DOHH2 (cell line): ENCODE results near the gene MAP1LC3B2.

Experiments
- H3F3A ChIP-seq: fragments of 200-600 bp; sonication (generic), shearing (Covaris generic); 2 replicates; pipeline ENCODE4 v1.6.0; 2016; ENCODE audit warnings: antibody characterized with exemption, mild to moderate bottlenecking; ENCODE audit not compliant: control insufficient read depth, insufficient read depth
- H3K27ac ChIP-seq: fragments of 200-600 bp; sonication (generic); 2 replicates; pipeline ENCODE4 v1.5.1; 2014; ENCODE audit warnings: low read depth, mild to moderate bottlenecking, low read length, moderate library complexity
- H3K27me3 ChIP-seq: fragments of 200-600 bp; sonication (generic); 2 replicates; pipeline ENCODE4 v1.6.1; 2014; ENCODE audit warnings: mild to moderate bottlenecking, low read length, mixed read lengths; ENCODE audit not compliant: control insufficient read depth
- H3K36me3 ChIP-seq: fragments of 200-600 bp; sonication (generic); 2 replicates; pipeline ENCODE4 v1.6.1; 2014; ENCODE audit warnings: mild to moderate bottlenecking, low read length, moderate library complexity, mixed read lengths; ENCODE audit not compliant: control insufficient read depth
- H3K4me1 ChIP-seq: fragments of 200-600 bp; sonication (generic); 2 replicates; pipeline ENCODE4 v1.6.1; 2014; ENCODE audit warnings: mild to moderate bottlenecking, low read length, mixed read lengths; ENCODE audit not compliant: control insufficient read depth
- H3K4me2 ChIP-seq: fragments of 200-600 bp; sonication (generic); 2 replicates; pipeline ENCODE4 v1.6.0; 2014; ENCODE audit warnings: mild to moderate bottlenecking, low read length, moderate library complexity
- H3K4me3 ChIP-seq: fragments of 200-600 bp; sonication (generic); 2 replicates; pipeline ENCODE4 v1.5.1; 2014; ENCODE audit warnings: mild to moderate bottlenecking, low read length, mixed read lengths
- H3K79me2 ChIP-seq: fragments of 200-600 bp; sonication (generic); 2 replicates; pipeline ENCODE4 v1.6.1; 2014; ENCODE audit warnings: mild to moderate bottlenecking, low read length, mixed read lengths; ENCODE audit not compliant: control insufficient read depth
- H3K9me2 ChIP-seq: fragments of 200-600 bp; sonication (generic); replicated peaks from 2 replicates; pipeline ENCODE4 v1.6.1; 2014; ENCODE audit warnings: mild to moderate bottlenecking, low read length, mixed read lengths; ENCODE audit not compliant: control insufficient read depth
- H3K9me3 ChIP-seq: fragments of 200-600 bp; sonication (generic); 2 replicates; pipeline ENCODE4 v1.6.1; 2014; ENCODE audit warnings: antibody characterized with exemption, low read length, mixed read lengths; ENCODE audit not compliant: control insufficient read depth, insufficient read depth
- H4K20me1 ChIP-seq: fragments of 200-600 bp; sonication (generic); 2 replicates; pipeline ENCODE4 v1.6.0; 2014; ENCODE audit warnings: low read depth, mild to moderate bottlenecking, antibody characterized with exemption, low read length, moderate library complexity; ENCODE audit not compliant: control insufficient read depth, insufficient read depth
- CTCF ChIP-seq: fragments of 200-600 bp; sonication (generic); IDR thresholded peaks from one replicate; pipeline ENCODE4 v1.5.1; 2014; ENCODE audit warnings: antibody characterized with exemption, mild to moderate bottlenecking, low read depth, low read length; ENCODE audit not compliant: poor library complexity, severe bottlenecking
- EZH2phosphoT487 ChIP-seq: fragments of 200-600 bp; sonication (generic); IDR thresholded peaks from 2 replicates; pipeline ENCODE4 v1.6.1; 2017; ENCODE audit warnings: borderline replicate concordance, mild to moderate bottlenecking, antibody characterized with exemption, low read length, moderate library complexity, mixed read lengths

Gene MAP1LC3B2

GRCh38 chr12:116610971-116611541 lies 51.9 kb downstream of the MAP1LC3B2 start:
- no peaks in the 10 kb centered on the region for H3K27me3 ChIP-seq
- H3K79me2 ChIP-seq, result no peaks in the 10 kb centered on the region
- no peaks in the 10 kb centered on the region for H3K9me3 ChIP-seq
- H3K27ac ChIP-seq, result no peak overlapping the region
- H3K4me3 ChIP-seq, result no peak overlapping the region
- no peaks in the 10 kb centered on the region for H3K36me3 ChIP-seq
- no peaks in the 10 kb centered on the region for H4K20me1 ChIP-seq
- H3F3A ChIP-seq, result no peaks in the 10 kb centered on the region
- H3K4me2 ChIP-seq, result no peak overlapping the region
- H3K9me2 ChIP-seq, result no peaks in the 10 kb centered on the region
- H3K4me1 ChIP-seq, result no peaks in the 10 kb centered on the region
- TF ChIP-seq CTCF, result no peak
- TF ChIP-seq EZH2phosphoT487, result no peak

DNA sequence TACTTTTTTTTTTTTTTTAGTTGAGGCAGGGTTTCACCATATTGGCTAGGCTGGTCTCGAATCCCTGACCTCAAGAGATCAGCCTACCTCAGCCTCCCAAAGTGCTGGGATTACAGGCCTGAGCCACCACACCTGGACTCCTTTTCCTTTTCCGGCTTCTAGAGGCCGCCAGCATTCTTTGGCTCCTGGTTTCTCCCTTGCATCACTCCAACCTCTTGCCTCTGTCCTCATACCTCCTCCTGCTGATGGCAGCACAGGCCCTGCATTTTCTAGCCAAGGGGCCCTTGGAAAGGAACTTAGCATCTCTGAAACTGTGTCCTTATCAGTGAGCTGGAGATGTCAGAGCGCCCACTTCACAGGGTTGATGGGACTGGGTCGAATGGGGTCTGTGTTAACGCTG lies 53.3 kb downstream of the MAP1LC3B2 start:
- Histone ChIP-seq H3K4me1 (no peaks in the 10 kb centered on the region), H3K9me2 (no peaks in the 10 kb centered on the region), H3K4me2 (no peak overlapping the region), H3K27ac (no peak overlapping the region), H3K27me3 (no peaks in the 10 kb centered on the region; the same call in 1 of the 2 replicates), H4K20me1 (no peaks in the 10 kb centered on the region), H3K4me3 (no peak overlapping the region), H3F3A (no peaks in the 10 kb centered on the region), H3K79me2 (no peaks in the 10 kb centered on the region), H3K9me3 (no peaks in the 10 kb centered on the region), H3K36me3 (no peaks in the 10 kb centered on the region)
- TF ChIP-seq CTCF, result no peak
- no peak for TF ChIP-seq EZH2phosphoT487

DNA sequence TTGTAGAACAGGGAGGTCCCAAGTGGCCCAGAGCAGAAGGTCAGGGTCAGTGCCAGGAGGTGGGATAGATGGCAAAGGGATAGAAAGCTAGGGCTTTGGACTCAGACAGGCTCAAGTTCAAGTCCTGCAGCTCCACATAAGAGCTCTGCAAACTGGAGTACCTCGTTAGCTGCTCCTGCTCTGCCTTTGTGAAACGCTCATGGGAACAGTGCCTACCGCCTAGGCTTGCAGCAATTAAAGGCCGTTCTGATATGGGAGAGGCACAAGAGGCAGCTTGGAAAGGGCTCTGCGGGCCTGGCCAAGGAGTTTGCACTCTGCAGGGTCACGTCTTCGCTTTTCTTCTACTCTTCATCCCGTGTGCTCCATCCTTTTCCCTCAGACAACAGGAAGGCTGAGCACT lies 54.1 kb downstream of the MAP1LC3B2 start:
- Histone ChIP-seq H3F3A (no peaks in the 10 kb centered on the region), H3K9me3 (0 out of 2 replicates have a peak, but pooled peaks cover under 1% of the 10 kb centered on the region), H3K4me3 (no peak overlapping the region), H3K9me2 (no peaks in the 10 kb centered on the region), H3K36me3 (no peaks in the 10 kb centered on the region), H3K4me1 (no peaks in the 10 kb centered on the region), H3K27ac (no peak overlapping the region), H3K79me2 (no peaks in the 10 kb centered on the region), H3K4me2 (no peak overlapping the region), H3K27me3 (no peaks in the 10 kb centered on the region; the same call in 1 of the 2 replicates), H4K20me1 (no peaks in the 10 kb centered on the region)
- TF ChIP-seq EZH2phosphoT487, result no peak
- TF ChIP-seq CTCF, result no peak
